Stimulated activated CD8-positive, alpha-beta memory T cell treated with anti-CD3 and anti-CD28 coated beads, Interleukin-12 subunit alpha, Interleukin-12 subunit beta, amount 100 ng/mL, for 1 hour (primary cell): ENCODE data around the gene NNT.
A peak's percentile ranks its signal among the peaks of the same experiment; 100 is the strongest.
"Not testable (repeated sequence)": the region's sequence is repeated elsewhere in the genome, so short reads cannot be mapped to it uniquely, and the experiment has no call there.

ENCODE experiments used
- DNase-seq: peaks from one replicate; pipeline ENCODE4 v3.0.0-alpha.2; 2020; ENCODE audit warnings: low read depth

The NNT gene

GRCh38 chr5:43602461-43603343 lies at the start of gene NNT:
TSS of gene NNT (plus strand) at chr5:43603180. CDS start at chr5:43609196, 6,016 bp downstream.
- peak; percentile 55 for DNase-seq

- DNase-seq: no peak
Observed at GRCh38 chr5:43553381-43553780, 49.6 kb upstream of the NNT start.

- no peak for DNase-seq
Observed at GRCh38 chr5:43554497-43554896, 48.5 kb upstream of the NNT start.

- peak; percentile 6 for DNase-seq
Observed at GRCh38 chr5:43555895-43556606, 46.9 kb upstream of the NNT start.

GRCh38 chr5:43556607-43556856 lies 46.4 kb upstream of the NNT start:
- DNase-seq: not testable (repeated sequence)

GRCh38 chr5:43556857-43557542 lies 46.0 kb upstream of the NNT start, which contains the start of gene PAIP1:
TSS of gene PAIP1 (minus strand) at chr5:43557077. CDS start at chr5:43556846, 231 bp downstream.
- DNase-seq: peak; percentile 64

GRCh38 chr5:43560128-43560527 lies 42.9 kb upstream of the NNT start:
- DNase-seq: no peak

GRCh38 chr5:43561356-43561755 lies 41.6 kb upstream of the NNT start:
- no peak for DNase-seq

GRCh38 chr5:43563321-43563720 lies 39.7 kb upstream of the NNT start:
- DNase-seq: no peak

- no peak for DNase-seq
Observed at GRCh38 chr5:43564289-43564850, 38.6 kb upstream of the NNT start.

- DNase-seq: no peak
Observed at GRCh38 chr5:43565043-43565442, 37.9 kb upstream of the NNT start.

- no peak for DNase-seq
Observed at GRCh38 chr5:43567967-43568366, 35.0 kb upstream of the NNT start.

GRCh38 chr5:43569236-43569746 lies 33.7 kb upstream of the NNT start:
- no peak for DNase-seq

GRCh38 chr5:43570450-43571158 lies 32.4 kb upstream of the NNT start:
- no peak for DNase-seq

GRCh38 chr5:43571237-43571636 lies 31.7 kb upstream of the NNT start:
- DNase-seq: no peak

- no peak for DNase-seq
Observed at GRCh38 chr5:43572357-43572756, 30.6 kb upstream of the NNT start.

GRCh38 chr5:43573058-43573457 lies 29.9 kb upstream of the NNT start:
- no peak for DNase-seq

GRCh38 chr5:43580402-43581210 lies 22.4 kb upstream of the NNT start:
- not testable (repeated sequence) for DNase-seq

GRCh38 chr5:43581398-43581797 lies 21.6 kb upstream of the NNT start:
- DNase-seq: no peak

- DNase-seq: no peak
Observed at GRCh38 chr5:43582082-43583005, 20.6 kb upstream of the NNT start.
